Measurements from ENCODE around the gene SRRM2.

- no peak for TF ChIP-seq CTCF (IDR thresholded peaks at IDR 0.05; ENCODE audit: insufficient read depth, low read depth, low read length)
- no peak for TF ChIP-seq EZH2 (IDR thresholded peaks at IDR 0.05; ENCODE audit: insufficient read depth, low read length)
These were observed 47.5 kb upstream of the SRRM2 start for GRCh38 chr16:2704983-2705275.
